Dendritic cell treated with granulocyte-macrophage colony-stimulating factor and Interleukin-4, amounts not matched to agents 40 ng/mL and 50 ng/mL, for 4 days (primary cell): ENCODE data around the gene TTLL10.

Experiments
- H3K27ac Mint-ChIP-seq: one replicate; pipeline ENCODE4 v1.8.0; 2022; ENCODE audit warnings: mild to moderate bottlenecking, mixed read lengths
- H3K27me3 Mint-ChIP-seq: one replicate; pipeline ENCODE4 v1.8.0; 2022; ENCODE audit warnings: mild to moderate bottlenecking, mixed read lengths
- H3K36me3 Mint-ChIP-seq: one replicate; pipeline ENCODE4 v1.8.0; 2022; ENCODE audit warnings: low read depth, mixed read lengths
- H3K4me1 Mint-ChIP-seq: one replicate; pipeline ENCODE4 v1.8.0; 2022; ENCODE audit warnings: low read depth, mixed read lengths
- H3K4me3 Mint-ChIP-seq: one replicate; pipeline ENCODE4 v1.8.0; 2022; ENCODE audit warnings: mild to moderate bottlenecking, moderate library complexity, mixed read lengths
- H3K9me3 Mint-ChIP-seq: one replicate; pipeline ENCODE4 v1.8.0; 2022; ENCODE audit warnings: mixed read lengths
- intact Hi-C: fragments of 100-400 bp; cut with micrococcal nuclease; formaldehyde crosslinking; loops from one replicate; pipeline ENCODE4 v1.15.0; 2022

TTLL10 gene

GRCh38 chr1:1243807-1244191 is 70.1 kb downstream of the TTLL10 start:
- Mint-ChIP-seq H3K9me3 (no peaks in the 10 kb centered on the region), H3K4me1 (no peaks in the 10 kb centered on the region), H3K4me3 (no peak overlapping the region), H3K27ac (no peak overlapping the region), H3K27me3 (peaks cover 49% of the 10 kb centered on the region), H3K36me3 (no peaks in the 10 kb centered on the region)
- intact Hi-C loops, result no loop called here

GRCh38 chr1:1244192-1244811 is 70.6 kb downstream of the TTLL10 start:
- no peak overlapping the region for H3K27ac Mint-ChIP-seq
- H3K36me3 Mint-ChIP-seq, result no peaks in the 10 kb centered on the region
- peaks cover 47% of the 10 kb centered on the region for H3K27me3 Mint-ChIP-seq
- no peaks in the 10 kb centered on the region for H3K9me3 Mint-ChIP-seq
- no peaks in the 10 kb centered on the region for H3K4me1 Mint-ChIP-seq
- no peak overlapping the region for H3K4me3 Mint-ChIP-seq
- intact Hi-C loops, result no loop called here

DNA sequence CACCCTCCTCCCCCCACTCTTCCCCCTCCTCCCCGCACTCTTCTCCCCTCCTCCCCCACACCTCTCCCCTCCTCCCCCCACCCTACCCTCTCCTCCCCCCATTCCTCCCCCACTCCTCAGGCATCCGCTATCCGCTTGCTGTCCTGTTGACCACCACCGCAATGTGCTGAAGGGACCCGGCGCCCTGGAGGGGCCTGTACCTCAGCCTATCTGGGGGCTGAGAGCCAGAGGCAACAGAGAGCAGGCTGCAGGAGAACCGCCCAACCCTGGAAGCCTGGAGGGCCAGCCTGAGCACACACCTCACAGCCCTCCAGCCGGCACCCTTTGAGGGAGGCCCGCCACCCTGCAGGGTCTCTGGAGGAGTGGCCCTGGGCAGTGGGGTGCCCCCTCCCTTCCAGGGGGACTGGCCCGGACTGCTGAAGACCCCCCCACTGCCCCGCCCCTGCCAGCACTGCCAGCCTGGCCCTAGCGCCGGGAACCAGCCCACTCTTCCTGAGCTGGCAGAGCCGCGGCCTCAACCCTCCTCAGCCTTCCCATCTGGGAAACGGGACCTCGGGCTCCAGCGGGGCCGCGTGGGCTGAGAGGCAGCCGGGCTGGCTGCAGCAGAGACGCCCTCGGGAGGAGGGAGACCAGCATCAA is 71.6 kb downstream of the TTLL10 start:
- intact Hi-C loops, result no loop called here
- H3K27ac Mint-ChIP-seq, result no peak overlapping the region
- H3K27me3 Mint-ChIP-seq, result peaks cover 38% of the 10 kb centered on the region
- no peak overlapping the region for H3K4me3 Mint-ChIP-seq
- no peaks in the 10 kb centered on the region for H3K36me3 Mint-ChIP-seq
- H3K9me3 Mint-ChIP-seq, result no peaks in the 10 kb centered on the region
- no peaks in the 10 kb centered on the region for H3K4me1 Mint-ChIP-seq

GRCh38 chr1:1245817-1246576 is 72.3 kb downstream of the TTLL10 start:
- Mint-ChIP-seq H3K4me1 (peaks cover 4% of the 10 kb centered on the region), H3K4me3 (no peak overlapping the region)
- intact Hi-C loops, result no loop called here

DNA sequence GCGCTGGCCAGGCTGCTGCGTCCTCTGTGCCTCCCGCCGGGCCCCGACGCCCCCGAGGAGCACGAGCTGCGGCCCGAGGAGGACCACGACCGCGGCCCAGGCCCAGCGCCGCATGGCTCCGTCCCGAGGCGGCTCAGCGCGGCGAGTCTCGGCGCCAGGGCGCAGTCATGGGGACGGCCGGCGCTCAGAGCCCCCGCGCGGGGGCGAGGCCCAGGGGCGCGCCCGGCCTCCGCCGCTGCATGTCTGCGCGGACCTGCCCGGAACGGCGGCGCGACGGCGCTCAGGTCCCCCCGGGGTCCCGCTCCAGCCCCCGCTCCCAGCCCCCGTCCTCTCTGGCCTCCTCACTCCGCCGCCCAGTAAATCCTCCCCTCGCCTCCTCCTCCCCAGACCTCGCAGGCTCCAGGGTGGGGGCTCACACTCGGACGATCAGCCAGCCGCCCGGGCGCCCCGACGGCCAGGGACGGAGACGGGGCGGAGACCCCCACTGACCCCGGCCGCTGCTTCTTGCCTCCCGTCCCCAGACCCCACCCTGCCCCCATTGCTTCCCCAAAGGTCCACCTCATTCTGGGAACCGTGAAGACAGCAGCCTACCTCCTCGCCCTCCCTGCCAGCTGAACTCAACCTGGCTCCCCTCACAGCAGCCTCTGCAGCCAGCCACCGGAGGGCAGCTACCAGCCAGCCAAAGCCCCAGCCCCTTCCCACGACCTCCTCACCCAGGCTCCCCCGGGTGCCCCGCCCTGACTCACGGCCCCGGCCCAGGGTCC is 73.1 kb downstream of the TTLL10 start, which contains the start of gene C1QTNF12:
TSS of gene C1QTNF12 (minus strand) at position 146 of the 764 bp plus-strand sequence. CDS start at position 114, 32 bp downstream.
- H3K27ac Mint-ChIP-seq, result no peak within 1 kb of the TSS
- H3K4me1 Mint-ChIP-seq, result peaks cover 7% of the 10 kb centered on the region
- intact Hi-C loops, result no loop called here
- H3K9me3 Mint-ChIP-seq, result no peaks in the 10 kb centered on the region
- no peak within 1 kb of the TSS for H3K4me3 Mint-ChIP-seq
- peaks cover 1% of the 10 kb centered on the region for H3K36me3 Mint-ChIP-seq
- H3K27me3 Mint-ChIP-seq, result peaks cover 33% of the 10 kb centered on the region

More at GRCh38 chr1:1245817-1246576, 72.3 kb downstream of the TTLL10 start:
- no peak overlapping the region for H3K27ac Mint-ChIP-seq
- H3K27me3 Mint-ChIP-seq, result peaks cover 34% of the 10 kb centered on the region
- H3K9me3 Mint-ChIP-seq, result no peaks in the 10 kb centered on the region
- H3K36me3 Mint-ChIP-seq, result no peaks in the 10 kb centered on the region

DNA sequence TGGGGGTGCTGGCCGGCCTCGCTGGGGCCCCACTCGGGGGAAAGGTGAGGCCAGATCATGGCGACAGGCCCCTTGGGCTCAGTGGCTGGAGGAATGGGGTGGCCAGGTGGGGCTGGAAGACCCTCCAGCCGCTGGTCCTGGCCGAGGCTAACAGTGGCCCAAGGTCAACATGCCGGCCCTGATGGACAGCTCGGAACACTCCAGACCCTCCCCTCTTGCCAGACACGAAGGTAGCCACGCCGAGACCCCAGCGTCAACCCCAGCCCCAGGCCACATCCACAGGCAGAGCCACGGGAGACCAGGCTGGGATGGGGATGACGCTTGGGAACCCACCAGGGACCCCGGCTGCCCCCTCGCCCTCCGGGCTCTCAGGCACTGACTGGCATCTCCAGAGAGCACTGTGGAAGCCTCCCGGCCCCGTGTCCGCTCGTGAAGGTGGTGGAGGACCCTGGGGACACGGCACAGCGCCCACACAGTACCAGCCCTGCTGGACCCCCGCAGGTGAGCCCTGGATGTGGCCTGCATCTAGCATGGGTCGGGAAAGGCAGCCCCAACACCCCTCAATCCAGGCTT is 73.7 kb downstream of the TTLL10 start:
- no peak overlapping the region for H3K27ac Mint-ChIP-seq
- intact Hi-C loops, result no loop called here
- peaks cover 8% of the 10 kb centered on the region for H3K36me3 Mint-ChIP-seq
- H3K4me3 Mint-ChIP-seq, result no peak overlapping the region
- H3K27me3 Mint-ChIP-seq, result peaks cover 31% of the 10 kb centered on the region
- H3K9me3 Mint-ChIP-seq, result no peaks in the 10 kb centered on the region
- H3K4me1 Mint-ChIP-seq, result peaks cover 7% of the 10 kb centered on the region
